CD1c-positive myeloid dendritic cell (primary cell): ENCODE data around the gene MPHOSPH6.
"Not testable (repeated sequence)": the region's sequence is repeated elsewhere in the genome, so short reads cannot be mapped to it uniquely, and the experiment has no call there.

ENCODE experiments used
- DNase-seq: peaks from one replicate; pipeline ENCODE4 v3.0.0-alpha.2; 2016; ENCODE audit errors: extremely low spot score

Gene MPHOSPH6

DNA sequence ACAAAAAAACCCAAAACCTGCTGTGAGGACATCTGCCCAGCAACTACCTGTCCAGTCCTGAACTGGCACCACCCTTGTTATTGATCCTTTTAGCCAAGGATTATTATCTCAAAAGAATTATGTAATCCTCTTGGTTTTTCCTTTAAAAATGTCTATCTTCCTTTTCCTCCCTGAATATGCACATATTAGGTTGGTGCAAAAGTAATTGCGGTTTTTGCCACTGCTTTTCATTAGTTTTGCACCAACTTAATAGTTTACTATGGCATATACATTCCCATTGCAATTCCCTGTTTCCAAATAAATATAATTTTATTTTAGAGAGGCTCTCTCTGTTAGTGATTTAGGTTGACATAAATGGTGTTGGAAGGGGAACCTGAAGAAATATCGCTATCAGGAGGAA lies 51.3 kb downstream of the MPHOSPH6 start:
- no peak for DNase-seq

DNA sequence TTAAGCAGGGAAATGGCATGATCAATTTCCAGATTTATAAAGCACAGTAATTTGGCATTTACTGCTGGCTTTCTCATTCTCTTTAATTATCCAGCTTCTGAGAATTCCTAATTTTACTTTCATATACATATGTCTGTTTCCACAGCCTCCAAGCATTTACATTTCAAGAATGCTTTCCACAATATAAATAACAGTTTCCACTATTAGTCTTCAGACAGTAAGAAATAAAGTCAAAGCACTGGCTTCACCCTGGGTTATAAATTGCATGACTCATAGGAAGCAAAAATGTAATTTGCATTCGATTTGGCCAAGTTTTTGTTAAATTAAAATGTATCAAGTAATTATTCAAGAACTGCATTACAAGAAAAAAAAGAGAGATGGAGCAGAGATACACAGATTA lies 53.5 kb downstream of the MPHOSPH6 start:
- no peak for DNase-seq

DNA sequence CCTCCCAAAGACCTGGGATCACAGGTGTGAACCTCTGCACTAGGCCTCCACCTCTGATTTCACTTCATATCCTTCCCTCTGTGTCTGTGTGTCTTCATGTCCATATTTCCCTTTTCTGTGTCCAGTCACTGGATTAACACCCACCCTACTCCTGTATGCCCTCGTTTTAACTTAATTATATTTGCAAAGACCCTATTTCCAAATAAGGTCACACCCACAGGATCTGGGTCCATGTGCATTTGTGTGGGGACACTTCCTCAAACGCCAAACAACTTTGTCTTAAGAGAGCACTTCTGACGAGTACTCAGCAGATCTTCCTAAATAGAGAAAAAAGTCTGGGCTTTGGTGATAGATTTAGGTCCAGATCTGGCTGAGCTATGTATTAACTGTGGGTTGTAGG lies 56.3 kb downstream of the MPHOSPH6 start:
- peak; percentile 38 for DNase-seq

DNA sequence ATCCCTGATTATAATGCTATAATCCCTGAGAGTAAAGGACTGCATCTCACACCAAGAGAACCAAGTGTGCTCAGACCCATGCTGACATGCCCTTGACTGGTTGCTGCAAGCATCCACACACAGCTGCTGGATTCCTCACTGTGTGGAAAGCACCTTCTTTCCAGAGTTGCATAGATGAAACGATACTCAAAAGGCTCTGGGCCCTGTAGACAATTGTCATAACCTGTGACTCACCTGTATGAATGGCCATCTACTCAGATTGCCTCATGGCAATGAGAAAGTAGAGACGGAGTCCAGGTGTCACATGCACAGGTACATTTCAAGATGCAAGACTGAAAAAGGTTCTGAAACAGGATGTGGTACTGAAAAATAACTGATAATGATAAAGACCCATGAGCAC lies 58.1 kb downstream of the MPHOSPH6 start:
- DNase-seq: no peak

DNA sequence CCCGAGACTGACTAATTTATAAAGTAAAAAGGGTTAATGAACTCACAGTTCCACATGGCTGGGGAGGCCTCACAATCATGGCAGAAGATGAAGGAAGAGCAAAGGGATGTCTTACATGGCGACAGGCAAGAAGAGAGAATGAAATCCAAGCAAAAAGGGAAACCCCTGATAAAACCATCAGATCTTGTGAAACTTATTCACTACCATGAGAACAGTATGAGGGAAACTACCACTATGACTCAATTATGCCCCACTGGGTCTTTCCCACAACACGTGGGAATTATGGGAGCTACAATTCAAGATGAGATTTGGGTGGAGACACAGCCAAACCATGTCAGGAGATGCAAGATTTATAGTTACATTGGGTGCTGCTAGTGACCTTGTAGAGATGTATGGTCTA lies 60.8 kb downstream of the MPHOSPH6 start:
- not testable (repeated sequence) for DNase-seq

DNA sequence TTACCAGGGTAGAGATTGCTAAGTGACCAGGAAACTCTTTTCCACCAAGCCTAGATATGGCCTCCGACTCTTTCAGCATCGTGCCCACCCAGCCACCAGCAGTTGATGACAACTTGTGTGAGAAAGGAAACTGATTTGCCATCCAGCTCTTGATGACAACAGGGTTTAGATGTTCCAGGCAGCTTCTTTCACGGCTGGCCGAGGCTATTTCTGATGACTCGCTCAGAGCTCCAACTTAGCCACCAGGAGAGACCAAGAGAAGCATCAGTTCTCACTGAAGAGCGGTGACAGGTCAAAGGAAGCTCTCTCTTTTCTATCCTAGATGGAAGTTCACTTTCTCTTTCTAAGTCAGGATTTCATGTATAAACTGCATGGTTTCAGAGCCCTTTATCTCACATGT lies 61.2 kb downstream of the MPHOSPH6 start:
- DNase-seq: no peak

DNA sequence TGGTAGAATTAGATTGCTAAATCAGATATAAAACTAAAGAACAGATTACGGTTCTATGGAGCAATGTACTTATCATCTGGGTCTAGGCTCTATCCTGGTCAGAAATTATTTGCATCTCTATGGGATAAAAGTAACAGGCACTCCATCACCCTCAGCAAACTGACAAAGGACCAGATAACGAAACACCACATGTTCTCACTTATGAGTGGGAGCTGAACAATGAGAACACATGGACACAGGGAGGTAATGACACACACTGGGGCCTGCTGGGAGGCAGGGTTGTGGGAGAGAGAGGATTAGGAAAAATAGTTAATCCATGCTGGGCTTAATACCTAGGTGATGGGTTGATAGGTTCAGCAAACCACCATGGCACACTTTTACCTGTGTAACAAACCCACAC lies 61.9 kb downstream of the MPHOSPH6 start:
- no peak for DNase-seq

DNA sequence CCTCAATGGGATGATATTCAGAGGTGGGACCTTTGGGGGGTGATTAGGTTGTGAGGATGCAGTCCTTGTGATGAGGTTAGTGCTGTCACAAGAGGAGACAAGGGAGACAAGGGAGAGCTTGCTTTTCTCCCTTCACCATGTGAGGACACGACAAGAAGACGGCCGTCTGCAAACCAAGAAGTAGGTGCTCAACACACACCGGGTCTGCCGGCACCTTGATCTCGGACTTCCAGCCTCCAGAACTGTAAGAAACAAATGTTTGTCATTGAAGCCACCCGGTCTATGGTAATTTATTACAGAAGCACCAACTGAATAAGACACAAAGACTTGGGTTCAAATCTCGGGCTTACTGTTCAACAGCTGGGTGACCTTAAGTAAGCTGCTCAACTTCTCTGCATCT lies 64.9 kb downstream of the MPHOSPH6 start:
- DNase-seq: no peak
